ENCODE measurements around the gene TRIM44. TPM values are rescaled to one million over a fixed set of nuclear protein-coding genes. Genes with fewer than 3 reads are reported as not detected.

TRIM44 gene
- total RNA-seq, 3 donors from 2014 or later (not counting 1 experiment from before 2014, with no cell fraction given) = 47.0 to 62.6 (median 51.9) TPM

- Histone ChIP-seq H3K36me3 (ENCODE audit: control insufficient read depth, insufficient read depth, low read length) (no peaks in the 10 kb centered on the region), H3K4me1 (ENCODE audit: control insufficient read depth, insufficient read depth, low read length) (peaks cover 11% of the 10 kb centered on the region), H3K27me3 (ENCODE audit: control insufficient read depth, insufficient read depth, low read length) (no peaks in the 10 kb centered on the region), H3K27ac (ENCODE audit: low read length) (no peak overlapping the region), H3K9me3 (ENCODE audit: control insufficient read depth, insufficient read depth, low read length) (no peaks in the 10 kb centered on the region), H3K4me3 (ENCODE audit: low read length) (no peak overlapping the region)
- no peaks in the 10 kb centered on the region for H3K36me3 Mint-ChIP-seq
- DNase-seq (no peak), ATAC-seq (peak; percentile 39 to 63 (median 53))
- intact Hi-C loops (cut with micrococcal nuclease) = no loop called here
- peak overlapping the region; percentile 23 to 33 for H3K27ac Mint-ChIP-seq
- H3K4me1 Mint-ChIP-seq = peaks cover 65 to 84% of the 10 kb centered on the region in 2 donors
- no peak for TF ChIP-seq CTCF (IDR thresholded peaks at IDR 0.05)
- no peaks in the 10 kb centered on the region for H3K27me3 Mint-ChIP-seq (ENCODE audit: low read depth in 2 of 2)
- H3K9me3 Mint-ChIP-seq = no peaks in the 10 kb centered on the region
- 75% methylated on average over 3 of the region's 3 CpGs for WGBS (ENCODE audit: insufficient coverage)
- no peak overlapping the region for H3K4me3 Mint-ChIP-seq
These were observed 121.2 kb downstream of the TRIM44 start for GRCh38 chr11:35783809-35784208.

GRCh38 chr11:35784699-35785098 lies 122.1 kb downstream of the TRIM44 start:
- Mint-ChIP-seq H3K4me3 (no peak overlapping the region), H3K27me3 (ENCODE audit: low read depth in 2 of 2) (no peaks in the 10 kb centered on the region), H3K9me3 (no peaks in the 10 kb centered on the region), H3K4me1 (peaks cover 65 to 84% of the 10 kb centered on the region in 2 donors), H3K36me3 (no peaks in the 10 kb centered on the region), H3K27ac (peak overlapping the region; percentile 59 to 63)
- Histone ChIP-seq H3K27me3 (ENCODE audit: control insufficient read depth, insufficient read depth, low read length) (no peaks in the 10 kb centered on the region), H3K4me1 (ENCODE audit: control insufficient read depth, insufficient read depth, low read length) (peaks cover 11% of the 10 kb centered on the region), H3K9me3 (ENCODE audit: control insufficient read depth, insufficient read depth, low read length) (no peaks in the 10 kb centered on the region), H3K36me3 (ENCODE audit: control insufficient read depth, insufficient read depth, low read length) (no peaks in the 10 kb centered on the region), H3K4me3 (ENCODE audit: low read length) (no peak overlapping the region), H3K27ac (ENCODE audit: low read length) (no peak overlapping the region)
- intact Hi-C loops (cut with micrococcal nuclease) = no loop called here
- DNase-seq (no peak), ATAC-seq (no peak)
- TF ChIP-seq CTCF (IDR thresholded peaks at IDR 0.05) = no peak

GRCh38 chr11:35785287-35786167 lies 123.0 kb downstream of the TRIM44 start:
- intact Hi-C loops (cut with micrococcal nuclease) = no loop called here
- no peaks in the 10 kb centered on the region for H3K36me3 Mint-ChIP-seq
- Histone ChIP-seq H3K9me3 (ENCODE audit: control insufficient read depth, insufficient read depth, low read length) (no peaks in the 10 kb centered on the region), H3K4me1 (ENCODE audit: control insufficient read depth, insufficient read depth, low read length) (peaks cover 11% of the 10 kb centered on the region), H3K27me3 (ENCODE audit: control insufficient read depth, insufficient read depth, low read length) (no peaks in the 10 kb centered on the region), H3K4me3 (ENCODE audit: low read length) (no peak overlapping the region), H3K27ac (ENCODE audit: low read length) (no peak overlapping the region), H3K36me3 (ENCODE audit: control insufficient read depth, insufficient read depth, low read length) (no peaks in the 10 kb centered on the region)
- DNase-seq = peak in 1 of 2 donors; percentile 5
- WGBS (ENCODE audit: insufficient coverage) = 75% methylated on average over 3 of the region's 4 CpGs
- H3K9me3 Mint-ChIP-seq = no peaks in the 10 kb centered on the region
- peak overlapping the region; percentile 59 to 63 for H3K27ac Mint-ChIP-seq
- no peak overlapping the region for H3K4me3 Mint-ChIP-seq
- TF ChIP-seq CTCF (IDR thresholded peaks at IDR 0.05) = no peak
- H3K27me3 Mint-ChIP-seq (ENCODE audit: low read depth in 2 of 2) = no peaks in the 10 kb centered on the region
- H3K4me1 Mint-ChIP-seq = peaks cover 60 to 84% of the 10 kb centered on the region in 2 donors
- ATAC-seq = no peak
